PC-9 (cell line): ENCODE data around the gene NSUN7.

Experiments
- CTCF ChIP-seq: fragments of 200-600 bp; sonication (generic); conservative IDR thresholded peaks from 2 replicates; pipeline ENCODE4 v1.6.1; 2017; ENCODE audit warnings: mixed run types, antibody characterized with exemption, mild to moderate bottlenecking, moderate library complexity
- EZH2 ChIP-seq: fragments of 200-600 bp; sonication (generic); IDR thresholded peaks from 2 replicates; pipeline ENCODE4 v1.8.0; 2017; ENCODE audit warnings: antibody characterized with exemption, low read depth

- TF ChIP-seq CTCF (no peak), EZH2 (no peak)
Observed at GRCh38 chr4:40857956-40858355, 108.2 kb downstream of the NSUN7 start.
